NCI-H1436 (cell line): Measurements from ENCODE around the gene GAB2.

ENCODE experiments used
- DNase-seq: peaks from one replicate; lab custom pipeline; 2025; lab: John Stamatoyannopoulos, UW

The GAB2 gene

GRCh38 chr11:78344094-78344493 is 73.5 kb downstream of the GAB2 start:
- no peak for DNase-seq

GRCh38 chr11:78343303-78343702 is 74.3 kb downstream of the GAB2 start:
- DNase-seq, result no peak

GRCh38 chr11:78341841-78342240 is 75.8 kb downstream of the GAB2 start:
- no peak for DNase-seq

GRCh38 chr11:78340530-78340929 is 77.1 kb downstream of the GAB2 start:
- DNase-seq, result no peak

- no peak for DNase-seq
Measured at GRCh38 chr11:78339945-78340344, 77.7 kb downstream of the GAB2 start.

- peak; percentile 96 for DNase-seq
Measured at GRCh38 chr11:78339483-78339882, 78.1 kb downstream of the GAB2 start.

GRCh38 chr11:78338702-78339101 is 78.9 kb downstream of the GAB2 start:
- DNase-seq, result no peak

- no peak for DNase-seq
Measured at GRCh38 chr11:78338138-78338537, 79.5 kb downstream of the GAB2 start.

- DNase-seq, result no peak
Measured at GRCh38 chr11:78337554-78337924, 80.1 kb downstream of the GAB2 start.

- no peak for DNase-seq
Measured at GRCh38 chr11:78336877-78337553, 80.6 kb downstream of the GAB2 start.

GRCh38 chr11:78334109-78334508 is 83.5 kb downstream of the GAB2 start:
- DNase-seq, result no peak

GRCh38 chr11:78332872-78333271 is 84.7 kb downstream of the GAB2 start:
- DNase-seq, result no peak

GRCh38 chr11:78332174-78332866 is 85.3 kb downstream of the GAB2 start:
- DNase-seq, result no peak

- no peak for DNase-seq
Measured at GRCh38 chr11:78331711-78332110, 85.9 kb downstream of the GAB2 start.

- DNase-seq, result no peak
Measured at GRCh38 chr11:78330361-78330760, 87.3 kb downstream of the GAB2 start.

- DNase-seq, result no peak
Measured at GRCh38 chr11:78327945-78328344, 89.7 kb downstream of the GAB2 start.

- DNase-seq, result no peak
Measured at GRCh38 chr11:78325274-78325781, 92.3 kb downstream of the GAB2 start.

GRCh38 chr11:78323363-78323762 is 94.3 kb downstream of the GAB2 start:
- DNase-seq, result no peak

GRCh38 chr11:78319453-78319955 is 98.1 kb downstream of the GAB2 start:
- DNase-seq, result no peak

GRCh38 chr11:78318321-78319114 is 99.1 kb downstream of the GAB2 start:
- no peak for DNase-seq

- DNase-seq, result no peak
Measured at GRCh38 chr11:78315724-78316123, 101.9 kb downstream of the GAB2 start.

- no peak for DNase-seq
Measured at GRCh38 chr11:78314762-78315161, 102.9 kb downstream of the GAB2 start.

GRCh38 chr11:78313898-78314297 is 103.7 kb downstream of the GAB2 start:
- no peak for DNase-seq
